A549 (cell line): ENCODE results near the gene HOXA13. TPM values are rescaled to one million over a fixed set of nuclear protein-coding genes. Genes with fewer than 3 reads are reported as not detected.

Source experiments
- ATAC-seq, 2 experiments: fragments of 200-7000 bp in 1 of 2; fragments of >200 bp in 1 of 2; cut with Nextera tagmentation in 1 of 2; cut with Tn5 transposase in 1 of 2; 3 replicates each; pipeline versions ENCODE4 v1.8.0 to v1.9.1; 2018 to 2020; ENCODE audit warnings: mild to moderate bottlenecking in 1 of 2, moderate library complexity in 1 of 2
- CTCF ChIA-PET: fragments of 300-600 bp; sonication (Branson Sonifier 250); formaldehyde crosslinking; extraction: SDS; loops from one replicate; lab custom pipeline; 2021; ENCODE audit warnings: antibody characterized with exemption, inconsistent platforms; lab: Yijun Ruan, JAX
- POLR2A ChIA-PET: fragments of 350-600 bp; formaldehyde crosslinking; extraction: SDS; loops from one replicate; lab custom pipeline; 2021; ENCODE audit warnings: antibody characterized with exemption, inconsistent platforms; lab: Yijun Ruan, JAX
- DNase-seq, 2 experiments: peaks; one replicate each; pipeline versions ENCODE4 v3.0.0 to v3.0.0-alpha.2; 2011 to 2016; ENCODE audit warnings: low read depth in 1 of 2, low spot score in 1 of 2
- FAIRE-seq: peaks from 2 replicates; lab custom pipeline; 2011; peaks lifted over from hg19 to GRCh38; lab: Jason Lieb, UNC
- H3K27ac ChIP-seq, 2 experiments: fragments of >200 bp; sonication (Bioruptor Twin); formaldehyde crosslinking; 3 replicates each; pipeline ENCODE4 v1.5.1; 2016 to 2017
- H3K4me1 ChIP-seq: fragments of >200 bp; sonication (Bioruptor Twin); formaldehyde crosslinking; 3 replicates; pipeline ENCODE4 v1.6.1; 2016
- H3K4me2 ChIP-seq: fragments of >200 bp; sonication (Bioruptor Twin); formaldehyde crosslinking; 3 replicates; pipeline ENCODE4 v1.6.1; 2016
- H3K4me3 ChIP-seq: fragments of >200 bp; sonication (Bioruptor Twin); formaldehyde crosslinking; 3 replicates; pipeline ENCODE4 v1.5.1; 2016
- H3K9me3 ChIP-seq: fragments of >200 bp; sonication (Bioruptor Twin); formaldehyde crosslinking; 3 replicates; pipeline ENCODE4 v1.6.1; 2016
- ATOH8 ChIP-seq: fragments of 250-450 bp; sonication (Bioruptor Pico); IDR thresholded peaks from 2 replicates; pipeline ENCODE4 v1.5.0; 2020; ENCODE audit warnings: low read depth, mild to moderate bottlenecking, moderate library complexity
- CBX2 ChIP-seq: fragments of 200-600 bp; sonication (generic); IDR thresholded peaks from 2 replicates; pipeline ENCODE4 v1.6.1; 2016; ENCODE audit warnings: low read depth, mild to moderate bottlenecking, borderline replicate concordance
- CBX8 ChIP-seq: fragments of 200-600 bp; sonication (generic); IDR thresholded peaks from 2 replicates; pipeline ENCODE4 v1.6.1; 2016
- CEBPB ChIP-seq, 2 experiments: fragments of >200 bp in 1 of 2; sonication (Bioruptor Twin) in 1 of 2; formaldehyde crosslinking in 1 of 2; IDR thresholded peaks; 2 replicates each; pipeline ENCODE4 v1.6.1; 2012 to 2016
- ESRRA ChIP-seq: fragments of 150-350 bp; IDR thresholded peaks from 2 replicates; pipeline ENCODE4 v1.6.1; 2014; ENCODE audit warnings: mild to moderate bottlenecking, low read length, borderline replicate concordance
- HES2 ChIP-seq: fragments of >200 bp; sonication (Bioruptor Twin); formaldehyde crosslinking; IDR thresholded peaks from 2 replicates; pipeline ENCODE4 v1.6.1; 2016
- HEYL ChIP-seq: fragments of 250-450 bp; sonication (Bioruptor Pico); IDR thresholded peaks from 2 replicates; pipeline ENCODE4 v1.8.0; 2021; ENCODE audit warnings: mild to moderate bottlenecking, moderate library complexity
- HMGXB4 ChIP-seq: fragments of 250-450 bp; sonication (Bioruptor Pico); IDR thresholded peaks from 2 replicates; pipeline ENCODE4 v1.5.0; 2021; ENCODE audit warnings: mild to moderate bottlenecking, moderate library complexity, borderline replicate concordance
- HOXB13 ChIP-seq: fragments of 250-450 bp; sonication (Bioruptor Pico); IDR thresholded peaks from 2 replicates; pipeline ENCODE4 v1.5.0; 2020; ENCODE audit warnings: low read depth, mild to moderate bottlenecking, moderate library complexity
- HOXB5 ChIP-seq: fragments of 250-450 bp; sonication (Bioruptor Pico); IDR thresholded peaks from 2 replicates; pipeline ENCODE4 v1.5.0; 2020; ENCODE audit warnings: mild to moderate bottlenecking, moderate library complexity
- JUNB ChIP-seq: fragments of >200 bp; sonication (Bioruptor Twin); formaldehyde crosslinking; IDR thresholded peaks from 2 replicates; pipeline ENCODE4 v1.6.1; 2016
- KDM1A ChIP-seq: fragments of 200-600 bp; sonication (generic); IDR thresholded peaks from 2 replicates; pipeline ENCODE4 v1.6.1; 2016; ENCODE audit warnings: low read depth, mild to moderate bottlenecking
- KDM5A ChIP-seq: fragments of 200-600 bp; sonication (generic); IDR thresholded peaks from 2 replicates; pipeline ENCODE4 v1.6.1; 2016; ENCODE audit warnings: antibody characterized with exemption, mild to moderate bottlenecking
- MAX ChIP-seq: IDR thresholded peaks from 2 replicates; pipeline ENCODE4 v1.6.1; 2012
- MAZ ChIP-seq: fragments of 150-350 bp; IDR thresholded peaks from 2 replicates; pipeline ENCODE4 v1.6.1; 2014; ENCODE audit warnings: antibody characterized with exemption, low read depth, low read length, borderline replicate concordance
- NFE2L2 ChIP-seq: fragments of 150-350 bp; conservative IDR thresholded peaks from 2 replicates; pipeline ENCODE4 v1.6.1; 2014; ENCODE audit warnings: low read length
- PBX3 ChIP-seq: IDR thresholded peaks from 2 replicates; pipeline ENCODE4 v1.6.1; 2012
- POLR2AphosphoS2 ChIP-seq: conservative IDR thresholded peaks from 2 replicates; pipeline ENCODE4 v1.6.1; 2012; ENCODE audit warnings: low read length, improper control_type of control experiment, inconsistent platforms
- RAD21 ChIP-seq, 2 experiments: fragments of >200 bp in 1 of 2; sonication (Bioruptor Twin) in 1 of 2; formaldehyde crosslinking in 1 of 2; IDR thresholded peaks in 1 of 2; conservative IDR thresholded peaks in 1 of 2; 2 replicates in 1 of 2; 3 replicates in 1 of 2; pipeline ENCODE4 v1.6.1; 2012 to 2018; ENCODE audit warnings: inconsistent platforms in 1 of 2
- SREBF2 ChIP-seq: fragments of 450-650 bp; IDR thresholded peaks from 2 replicates; pipeline ENCODE4 v1.6.1; 2014; ENCODE audit warnings: mild to moderate bottlenecking, moderate library complexity
- TFCP2L1 ChIP-seq: fragments of 250-450 bp; sonication (Bioruptor Pico); IDR thresholded peaks from 2 replicates; pipeline ENCODE4 v1.5.0; 2021; ENCODE audit warnings: mild to moderate bottlenecking
- TP53 ChIP-seq: fragments of 250-450 bp; sonication (Bioruptor Pico); IDR thresholded peaks from 2 replicates; pipeline ENCODE4 v1.5.0; 2021; ENCODE audit warnings: mild to moderate bottlenecking, moderate library complexity
- USF2 ChIP-seq: fragments of 450-650 bp; IDR thresholded peaks from 2 replicates; pipeline ENCODE4 v1.6.1; 2014; ENCODE audit warnings: antibody characterized with exemption
- ZFP36 ChIP-seq: fragments of 450-650 bp; IDR thresholded peaks from 2 replicates; pipeline ENCODE4 v1.6.1; 2014; ENCODE audit warnings: borderline replicate concordance; ENCODE audit not compliant: partially characterized antibody
- WGBS: methylation state at CpG from one replicate; pipeline ENCODE4 v1.1.6; 2017; ENCODE audit errors: missing lambda C conversion rate; 5-methylcytosine and 5-hydroxymethylcytosine counted together
- polyA plus RNA-seq, 4 experiments: library from polyadenylated mRNA; depleted of rRNA in 3 of 4; stranded (reverse); fragments of >200 nt; fragmentation: RNase III in 1 of 4; extraction: RNeasy Plus Mini Kit Qiagen cat#74134 plus additional on column Dnase treatment in 1 of 4; gene quantifications; 2 replicates in 3 of 4; 3 replicates in 1 of 4; pipeline ENCODE4 v1.2.3, GENCODE V29; 2011 to 2017

HOXA13 gene
- polyA plus RNA-seq, 2 of the 4 experiments (the other 2 are of a cell fraction), result 2.2 to 2.7 TPM

- Histone ChIP-seq H3K4me1 (peaks cover 13% of the 10 kb centered on the region), H3K27ac (no peak overlapping the region), H3K4me2 (no peak overlapping the region), H3K4me3 (no peak overlapping the region), H3K9me3 (no peaks in the 10 kb centered on the region)
- ChIA-PET POLR2A (no interaction called here), CTCF (interaction anchor here (1.0 to 3.4 kb wide), 7 partner anchors 8 to 1285 kb away, joined by 3 to 33 read pairs (median 14); no protein-coding TSS in a partner anchor)
- no peak for TF ChIP-seq HOXB5 (CRISPR knock-in tag)
- no peak for TF ChIP-seq CBX2
- no peak for TF ChIP-seq PBX3
- TF ChIP-seq ZFP36, result no peak
- TF ChIP-seq HMGXB4, result no peak
- no peak for TF ChIP-seq TFCP2L1 (CRISPR knock-in tag)
- no peak for TF ChIP-seq HEYL (CRISPR knock-in tag)
- TF ChIP-seq KDM5A, result no peak
- no peak for TF ChIP-seq MAZ
- TF ChIP-seq ATOH8 (CRISPR knock-in tag), result no peak
- no peak for TF ChIP-seq MAX
- TF ChIP-seq HES2, result no peak
- no peak for TF ChIP-seq ESRRA
- TF ChIP-seq CEBPB (IDR thresholded peaks at IDR 0.05), result no peak
- TF ChIP-seq HOXB13 (CRISPR knock-in tag), result no peak
- no peak for TF ChIP-seq TP53 (CRISPR knock-in tag)
- DNase-seq (no peak), ATAC-seq (no peak), FAIRE-seq (no peak)
- 78% methylated on average over 5 of the region's 5 CpGs for WGBS
Observed at GRCh38 chr7:27177795-27178320, 22.0 kb downstream of the HOXA13 start.

GRCh38 chr7:27176962-27177794 lies 22.7 kb downstream of the HOXA13 start:
- 77% methylated on average over 22 of the region's 22 CpGs for whole genome bisulfite sequencing
- TF ChIP-seq MAX (no peak), USF2 (no peak), JUNB (no peak), KDM1A (no peak), SREBF2 (no peak), RAD21 (conservative IDR thresholded peaks at IDR 0.05 in 1 of 2, IDR thresholded peaks at IDR 0.05 in 1 of 2) (no peak), HOXB5 (CRISPR knock-in tag) (no peak), POLR2AphosphoS2 (no peak), CBX8 (no peak), NFE2L2 (no peak)
- DNase-seq, result no peak
- H3K4me3 ChIP-seq, result no peak overlapping the region
- peaks cover 13% of the 10 kb centered on the region for H3K4me1 ChIP-seq
- FAIRE-seq, result no peak
- H3K9me3 ChIP-seq, result no peaks in the 10 kb centered on the region
- no peak for ATAC-seq
- ChIA-PET POLR2A (no interaction called here), CTCF (interaction anchor here (1.0 to 3.4 kb wide), 8 partner anchors 8 to 1284 kb away, joined by 3 to 33 read pairs (median 6); no protein-coding TSS in a partner anchor)
- no peak overlapping the region for H3K27ac ChIP-seq
- no peak overlapping the region for H3K4me2 ChIP-seq
